A673 (cell line): ENCODE measurements around the gene GMIP.

ENCODE experiments used
- CTCF ChIP-seq: fragments of 300-800, 200-600 bp; sonication (generic); conservative IDR thresholded peaks from 2 replicates; pipeline ENCODE4 v1.5.1; 2017; ENCODE audit warnings: low read depth, mild to moderate bottlenecking, antibody characterized with exemption, low read length, moderate library complexity, mixed read lengths
- EZH2 ChIP-seq: fragments of 200-600 bp; sonication (generic); IDR thresholded peaks from 2 replicates; pipeline ENCODE4 v1.6.1; 2017; ENCODE audit warnings: borderline replicate concordance, low read depth, mild to moderate bottlenecking, mixed read lengths, antibody characterized with exemption, low read length; ENCODE audit not compliant: poor library complexity, severe bottlenecking

- no peak for TF ChIP-seq EZH2
- no peak for TF ChIP-seq CTCF
Measured at GRCh38 chr19:19628501-19629134, 14.8 kb downstream of the GMIP start.
